ENCODE data around the gene SMC1B.

DNA sequence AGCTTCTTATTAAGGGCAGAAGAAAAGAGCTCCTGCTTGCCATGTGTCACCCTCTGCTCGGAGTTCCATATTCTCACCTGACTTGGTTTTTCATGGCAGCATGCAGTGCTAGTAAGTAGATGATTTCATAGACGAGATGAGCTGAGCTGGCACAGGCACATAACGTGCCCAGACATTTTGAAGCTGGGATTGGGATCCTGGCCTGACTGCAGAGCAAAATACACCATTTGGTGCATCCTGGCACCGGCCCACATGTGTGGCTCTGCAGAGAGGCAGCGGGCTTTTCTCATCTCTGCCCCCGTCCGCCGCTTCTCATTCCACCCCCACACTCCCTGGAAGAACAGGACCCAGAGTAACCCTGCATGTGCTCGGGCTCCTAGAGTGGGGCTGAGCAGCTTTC, 78.9 kb downstream of the SMC1B start:
- TF ChIP-seq, protein P1, sequence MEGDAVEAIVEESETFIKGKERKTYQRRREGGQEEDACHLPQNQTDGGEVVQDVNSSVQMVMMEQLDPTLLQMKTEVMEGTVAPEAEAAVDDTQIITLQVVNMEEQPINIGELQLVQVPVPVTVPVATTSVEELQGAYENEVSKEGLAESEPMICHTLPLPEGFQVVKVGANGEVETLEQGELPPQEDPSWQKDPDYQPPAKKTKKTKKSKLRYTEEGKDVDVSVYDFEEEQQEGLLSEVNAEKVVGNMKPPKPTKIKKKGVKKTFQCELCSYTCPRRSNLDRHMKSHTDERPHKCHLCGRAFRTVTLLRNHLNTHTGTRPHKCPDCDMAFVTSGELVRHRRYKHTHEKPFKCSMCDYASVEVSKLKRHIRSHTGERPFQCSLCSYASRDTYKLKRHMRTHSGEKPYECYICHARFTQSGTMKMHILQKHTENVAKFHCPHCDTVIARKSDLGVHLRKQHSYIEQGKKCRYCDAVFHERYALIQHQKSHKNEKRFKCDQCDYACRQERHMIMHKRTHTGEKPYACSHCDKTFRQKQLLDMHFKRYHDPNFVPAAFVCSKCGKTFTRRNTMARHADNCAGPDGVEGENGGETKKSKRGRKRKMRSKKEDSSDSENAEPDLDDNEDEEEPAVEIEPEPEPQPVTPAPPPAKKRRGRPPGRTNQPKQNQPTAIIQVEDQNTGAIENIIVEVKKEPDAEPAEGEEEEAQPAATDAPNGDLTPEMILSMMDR (IDR thresholded peaks at IDR 0.05): no peak
- no peak for TF ChIP-seq EP300 (IDR thresholded peaks at IDR 0.05)

Data from gastroesophageal sphincter (tissue), 3 donors.